ENCODE measurements around the gene STARD7.
"Not testable (repeated sequence)": the region's sequence is repeated elsewhere in the genome, so short reads cannot be mapped to it uniquely, and the experiment has no call there.

STARD7 gene

DNA sequence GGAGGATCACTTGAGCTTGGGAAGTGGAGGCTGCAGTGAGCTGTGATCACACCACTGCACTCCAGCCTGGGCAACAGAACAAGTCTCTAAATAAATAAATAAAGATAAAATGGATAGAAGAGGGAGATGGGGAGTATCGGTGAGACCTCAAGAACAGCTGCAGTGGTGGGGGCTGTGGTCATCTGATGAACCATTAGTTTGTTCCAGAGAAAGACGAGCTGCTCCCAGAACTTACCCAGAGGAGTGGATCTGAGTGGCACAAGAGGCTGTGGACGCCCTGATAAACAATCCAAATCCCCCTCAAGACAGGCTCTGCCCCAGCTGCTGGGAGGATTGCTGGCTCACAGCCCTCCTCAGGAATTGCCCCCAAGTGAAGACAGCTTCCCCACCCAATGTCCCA, 30.5 kb upstream of the STARD7 start:
- no peak for TF ChIP-seq SPI1 (IDR thresholded peaks at IDR 0.05; ENCODE audit: low read depth, low read length)
- no peak for TF ChIP-seq TAF1 (IDR thresholded peaks at IDR 0.05; ENCODE audit: low read depth, low read length)
- TF ChIP-seq POLR2A (IDR thresholded peaks at IDR 0.05; ENCODE audit: low read depth, low read length), result no peak
- TF ChIP-seq POLR2AphosphoS5 (IDR thresholded peaks at IDR 0.05; ENCODE audit: low read depth, low read length), result no peak
- TF ChIP-seq PAX5 (IDR thresholded peaks at IDR 0.05; ENCODE audit: insufficient read depth, low read length, severe bottlenecking), result no peak
- TF ChIP-seq POU2F2 (IDR thresholded peaks at IDR 0.05; ENCODE audit: low read depth, low read length), result no peak
- no peak for DNase-seq (ENCODE audit: insufficient read length, low spot score)
- no peak for FAIRE-seq

DNA sequence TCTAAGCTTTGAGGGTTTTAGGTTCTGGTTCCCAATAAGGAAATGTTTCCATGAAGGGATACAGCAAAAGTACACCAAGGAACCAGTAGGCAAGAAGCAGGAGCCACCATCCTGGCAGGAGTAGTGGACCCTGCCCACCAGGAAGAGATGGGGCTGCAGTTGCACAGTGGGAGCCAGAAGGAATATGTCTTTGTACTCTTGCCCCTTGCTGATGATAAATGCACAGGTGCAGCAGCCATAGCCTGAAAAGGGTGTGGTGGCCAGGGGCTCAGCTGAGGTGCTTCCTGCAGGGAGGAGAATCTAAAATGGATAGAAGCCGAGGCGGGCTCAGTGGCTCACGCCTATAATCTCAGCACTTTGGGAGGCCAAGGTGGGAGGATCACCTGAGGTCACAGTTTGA, 29.6 kb upstream of the STARD7 start:
- no peak for TF ChIP-seq POU2F2 (IDR thresholded peaks at IDR 0.05; ENCODE audit: low read depth, low read length)
- no peak for TF ChIP-seq SPI1 (IDR thresholded peaks at IDR 0.05; ENCODE audit: low read depth, low read length)
- TF ChIP-seq PAX5 (IDR thresholded peaks at IDR 0.05; ENCODE audit: insufficient read depth, low read length, severe bottlenecking), result no peak
- no peak for TF ChIP-seq POLR2AphosphoS5 (IDR thresholded peaks at IDR 0.05; ENCODE audit: low read depth, low read length)
- no peak for TF ChIP-seq TAF1 (IDR thresholded peaks at IDR 0.05; ENCODE audit: low read depth, low read length)
- TF ChIP-seq POLR2A (IDR thresholded peaks at IDR 0.05; ENCODE audit: low read depth, low read length), result no peak
- no peak for DNase-seq (ENCODE audit: insufficient read length, low spot score)
- FAIRE-seq, result no peak

DNA sequence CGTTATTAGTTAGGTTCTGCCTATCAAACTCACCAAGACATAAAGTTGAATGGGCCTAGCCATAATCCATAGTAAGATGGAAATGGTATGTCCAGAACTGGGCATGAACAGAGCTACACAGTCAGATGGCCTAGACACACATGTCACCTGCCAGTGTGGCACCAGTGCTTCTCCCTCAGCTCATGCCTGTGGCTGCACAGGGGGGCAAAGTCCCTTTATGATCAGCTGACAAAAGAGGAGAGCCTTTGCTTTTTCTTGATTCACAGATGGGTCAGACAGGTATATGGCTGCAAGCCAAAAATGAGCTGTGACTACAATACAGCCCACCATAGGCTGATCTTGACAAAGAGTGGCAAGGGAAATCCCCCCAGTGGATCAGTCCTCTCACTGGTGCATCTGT, 28.3 kb upstream of the STARD7 start:
- TF ChIP-seq POU2F2 (IDR thresholded peaks at IDR 0.05; ENCODE audit: low read depth, low read length), result no peak
- TF ChIP-seq SPI1 (IDR thresholded peaks at IDR 0.05; ENCODE audit: low read depth, low read length), result no peak
- TF ChIP-seq POLR2AphosphoS5 (IDR thresholded peaks at IDR 0.05; ENCODE audit: low read depth, low read length), result no peak
- TF ChIP-seq TAF1 (IDR thresholded peaks at IDR 0.05; ENCODE audit: low read depth, low read length), result no peak
- no peak for TF ChIP-seq PAX5 (IDR thresholded peaks at IDR 0.05; ENCODE audit: insufficient read depth, low read length, severe bottlenecking)
- no peak for TF ChIP-seq POLR2A (IDR thresholded peaks at IDR 0.05; ENCODE audit: low read depth, low read length)
- DNase-seq (ENCODE audit: insufficient read length, low spot score) (no peak), FAIRE-seq (no peak)

DNA sequence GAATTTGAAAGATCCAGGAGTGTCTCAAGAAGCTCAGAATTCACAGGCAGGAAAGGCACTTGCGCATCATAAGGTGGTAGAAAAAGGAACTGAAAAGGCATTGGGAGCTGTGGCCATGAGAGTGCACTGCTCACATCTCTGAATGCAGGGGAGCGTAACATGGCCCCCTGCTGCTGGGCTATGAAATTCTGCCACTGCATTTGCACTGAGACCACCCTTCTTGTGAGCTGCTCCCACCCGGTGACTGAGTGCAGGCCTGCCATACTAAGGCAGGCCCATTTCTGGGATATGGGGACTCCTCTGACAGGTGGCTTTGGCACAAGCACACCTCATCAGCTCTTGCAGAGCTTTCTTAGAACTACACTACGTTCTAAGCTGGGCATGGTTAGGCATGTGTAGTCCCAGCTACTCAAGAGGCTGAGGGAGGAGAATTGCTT, 25.3 kb upstream of the STARD7 start:
- DNase-seq (ENCODE audit: insufficient read length, low spot score) (no peak), FAIRE-seq (peak; percentile 88)
- TF ChIP-seq PAX5 (IDR thresholded peaks at IDR 0.05; ENCODE audit: insufficient read depth, low read length, severe bottlenecking) (peak; percentile 97), POLR2AphosphoS5 (IDR thresholded peaks at IDR 0.05; ENCODE audit: low read depth, low read length) (no peak), SPI1 (IDR thresholded peaks at IDR 0.05; ENCODE audit: low read depth, low read length) (peak; percentile 98)

DNA sequence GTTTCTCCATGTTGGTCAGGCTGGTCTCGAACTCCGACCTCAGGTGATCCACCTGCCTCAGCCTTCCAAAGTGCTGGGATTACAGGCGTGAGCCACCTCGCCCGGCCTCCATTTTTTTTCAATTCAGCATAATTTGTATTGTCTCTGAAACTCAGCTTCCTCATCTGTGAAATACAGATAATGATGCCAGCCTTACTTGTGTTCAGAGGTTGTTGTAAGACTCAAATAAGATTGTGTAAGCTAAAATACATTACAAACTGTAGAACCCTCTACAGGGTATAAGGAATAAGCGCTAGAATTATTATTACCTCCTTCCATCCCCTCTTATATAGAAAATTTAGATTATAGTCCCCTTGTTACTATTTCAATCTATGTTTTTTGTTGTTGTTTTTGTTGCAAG, 24.8 kb upstream of the STARD7 start:
- FAIRE-seq (no peak), DNase-seq (ENCODE audit: insufficient read length, low spot score) (no peak)
- TF ChIP-seq POU2F2 (IDR thresholded peaks at IDR 0.05; ENCODE audit: low read depth, low read length) (no peak), POLR2A (IDR thresholded peaks at IDR 0.05; ENCODE audit: low read depth, low read length) (no peak), POLR2AphosphoS5 (IDR thresholded peaks at IDR 0.05; ENCODE audit: low read depth, low read length) (no peak), TAF1 (IDR thresholded peaks at IDR 0.05; ENCODE audit: low read depth, low read length) (no peak), PAX5 (IDR thresholded peaks at IDR 0.05; ENCODE audit: insufficient read depth, low read length, severe bottlenecking) (no peak), SPI1 (IDR thresholded peaks at IDR 0.05; ENCODE audit: low read depth, low read length) (no peak)

DNA sequence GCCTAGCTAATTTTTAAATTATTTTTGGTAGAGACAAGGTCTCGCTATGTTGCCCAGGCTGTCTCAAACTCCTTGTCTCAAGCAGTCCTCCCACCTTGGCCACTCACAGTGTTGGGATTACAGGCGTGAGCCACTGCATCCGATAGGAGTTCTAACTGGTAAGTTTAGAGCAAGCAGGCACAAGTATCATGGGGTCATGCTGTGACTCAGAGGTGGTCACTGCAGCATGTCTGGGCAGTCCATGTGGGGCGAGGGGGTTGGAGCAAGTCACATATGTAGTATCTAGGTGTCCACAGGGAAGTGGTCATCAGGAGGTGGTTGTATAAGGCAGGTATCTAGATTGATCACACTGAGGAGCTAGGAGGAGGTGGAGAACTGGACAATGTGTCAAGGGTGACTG, 22.7 kb upstream of the STARD7 start:
- TF ChIP-seq PAX5 (IDR thresholded peaks at IDR 0.05; ENCODE audit: insufficient read depth, low read length, severe bottlenecking), result no peak
- TF ChIP-seq POLR2A (IDR thresholded peaks at IDR 0.05; ENCODE audit: low read depth, low read length), result no peak
- no peak for TF ChIP-seq SPI1 (IDR thresholded peaks at IDR 0.05; ENCODE audit: low read depth, low read length)
- TF ChIP-seq POU2F2 (IDR thresholded peaks at IDR 0.05; ENCODE audit: low read depth, low read length), result no peak
- TF ChIP-seq POLR2AphosphoS5 (IDR thresholded peaks at IDR 0.05; ENCODE audit: low read depth, low read length), result no peak
- no peak for TF ChIP-seq TAF1 (IDR thresholded peaks at IDR 0.05; ENCODE audit: low read depth, low read length)
- FAIRE-seq (no peak), DNase-seq (ENCODE audit: insufficient read length, low spot score) (no peak)

DNA sequence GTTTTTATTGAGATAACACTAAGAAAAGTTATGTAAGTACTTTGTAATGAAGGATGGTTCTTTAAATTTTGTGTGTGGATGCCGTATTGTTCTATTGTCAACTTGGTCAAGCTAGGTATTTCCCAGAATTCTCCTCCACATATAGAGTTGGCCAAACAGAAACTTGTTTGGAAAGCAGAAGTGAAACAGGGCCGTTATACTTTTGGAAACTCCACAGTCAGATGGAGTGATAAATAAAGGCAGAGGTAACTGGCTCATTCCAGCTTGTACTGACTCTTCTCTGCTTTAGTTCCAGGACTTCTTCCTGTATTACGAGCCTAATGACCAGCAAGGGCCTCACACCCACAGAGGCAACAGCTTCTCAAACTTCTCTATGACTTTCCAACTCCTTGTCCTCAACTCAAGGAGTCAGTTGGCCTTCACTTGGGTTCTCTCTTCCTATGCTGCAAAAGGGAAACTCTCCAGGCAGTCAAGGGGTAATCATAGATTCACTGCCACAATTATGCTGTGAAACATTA, 16.4 kb upstream of the STARD7 start:
- TF ChIP-seq TAF1 (IDR thresholded peaks at IDR 0.05; ENCODE audit: low read depth, low read length), result no peak; the same call in 1 of the 2 replicates
- no peak for TF ChIP-seq POU2F2 (IDR thresholded peaks at IDR 0.05; ENCODE audit: low read depth, low read length)
- TF ChIP-seq POLR2AphosphoS5 (IDR thresholded peaks at IDR 0.05; ENCODE audit: low read depth, low read length), result no peak
- TF ChIP-seq SPI1 (IDR thresholded peaks at IDR 0.05; ENCODE audit: low read depth, low read length), result peak; percentile 99
- peak; percentile 65 for TF ChIP-seq POLR2A (IDR thresholded peaks at IDR 0.05; ENCODE audit: low read depth, low read length)
- TF ChIP-seq PAX5 (IDR thresholded peaks at IDR 0.05; ENCODE audit: insufficient read depth, low read length, severe bottlenecking), result no peak
- peak; percentile 80 for FAIRE-seq
- no peak for DNase-seq (ENCODE audit: insufficient read length, low spot score)

DNA sequence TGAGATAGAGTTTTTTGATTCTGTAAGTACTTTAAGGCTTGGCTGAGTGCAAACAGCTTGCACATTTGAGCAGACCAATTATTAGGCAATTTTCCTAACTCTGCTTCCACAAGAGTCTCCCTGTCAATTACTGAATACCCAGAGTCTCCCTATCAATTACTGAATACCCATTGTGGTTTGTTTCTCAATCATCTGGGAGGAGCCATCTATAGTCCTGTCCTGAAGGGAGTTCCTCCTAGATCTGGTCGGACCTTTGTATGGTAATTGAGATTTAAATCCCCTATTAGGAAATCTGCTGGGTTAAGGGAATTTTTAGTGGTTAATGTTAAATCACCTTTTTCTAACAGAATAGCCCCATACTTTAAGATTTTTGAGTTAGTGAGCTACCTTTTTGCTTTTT, 12.5 kb upstream of the STARD7 start:
- not testable (repeated sequence) for FAIRE-seq

DNA sequence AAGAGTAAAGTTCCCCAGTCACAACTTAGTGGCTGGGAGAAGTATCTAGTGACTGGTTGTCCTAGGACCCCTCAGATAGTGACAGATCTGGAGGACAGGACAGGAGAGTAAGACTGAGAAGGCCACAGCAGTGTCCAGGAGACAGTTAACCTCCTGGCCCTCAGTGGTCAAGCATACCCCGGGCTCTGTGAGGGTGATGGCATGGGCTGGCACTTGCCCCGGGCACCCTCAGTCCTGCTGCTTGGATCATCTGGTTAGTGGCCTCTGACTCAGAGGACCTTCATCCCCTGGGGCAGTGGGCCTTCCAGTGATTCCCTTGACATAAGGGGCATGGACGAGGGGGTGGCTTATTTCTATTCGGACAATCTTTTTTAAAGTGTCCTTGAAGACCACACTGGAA, 11.3 kb upstream of the STARD7 start:
- not testable (repeated sequence) for DNase-seq (ENCODE audit: insufficient read length, low spot score); FAIRE-seq

More for the DNA sequence above, 12.5 kb upstream of the STARD7 start:
- not testable (repeated sequence) for DNase-seq (ENCODE audit: insufficient read length, low spot score)

DNA sequence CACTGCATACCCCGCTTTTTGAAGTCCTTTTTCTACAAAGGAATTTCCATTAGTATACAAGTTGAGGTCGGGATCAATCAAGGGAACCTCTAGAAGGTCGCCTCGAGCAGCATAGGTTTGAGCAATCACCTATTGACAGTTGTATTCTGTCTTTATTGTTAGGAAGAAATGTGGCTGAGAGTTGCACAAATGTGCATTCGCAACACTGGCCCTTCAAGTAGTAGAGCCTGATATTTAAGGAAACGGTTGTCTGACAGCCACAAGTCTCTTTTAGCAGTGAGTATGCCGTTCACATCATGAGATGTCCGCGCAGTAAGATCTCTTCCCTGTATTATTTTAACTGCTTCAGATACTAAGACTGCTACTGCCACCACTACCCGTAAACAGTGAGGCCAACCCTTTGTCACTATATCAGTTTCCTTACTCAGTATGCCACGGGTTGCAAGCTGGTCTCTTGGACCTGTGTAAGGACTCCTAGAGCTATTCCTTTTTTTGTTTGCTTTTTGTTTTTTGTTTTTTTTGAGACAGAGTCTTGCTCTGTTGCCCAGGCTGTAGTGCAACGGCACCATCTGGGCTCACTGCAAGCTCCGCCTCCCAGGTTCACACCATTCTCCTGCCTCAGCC, 10.0 kb upstream of the STARD7 start:
- FAIRE-seq, result no peak
- no peak for DNase-seq (ENCODE audit: insufficient read length, low spot score)
- no peak for TF ChIP-seq TAF1 (IDR thresholded peaks at IDR 0.05; ENCODE audit: low read depth, low read length)
- TF ChIP-seq PAX5 (IDR thresholded peaks at IDR 0.05; ENCODE audit: insufficient read depth, low read length, severe bottlenecking), result no peak
- TF ChIP-seq POLR2A (IDR thresholded peaks at IDR 0.05; ENCODE audit: low read depth, low read length), result no peak
- TF ChIP-seq SPI1 (IDR thresholded peaks at IDR 0.05; ENCODE audit: low read depth, low read length), result no peak

Measured in GM12891 (cell line).